GM12864 (cell line): ENCODE data around the gene COL1A2.

Experiments
- DNase-seq: peaks from one replicate; pipeline ENCODE4 v3.0.0-alpha.2; 2011; ENCODE audit warnings: low read depth
- H3K4me3 ChIP-seq: 2 replicates; pipeline ENCODE4 v1.5.1; 2011; ENCODE audit warnings: mild to moderate bottlenecking, low read depth, low read length, control low read depth
- TF ChIP-seq, protein P1 (sequence below): IDR thresholded peaks from 2 replicates; pipeline ENCODE4 v1.5.1; 2011; ENCODE audit warnings: low read depth, mild to moderate bottlenecking, moderate library complexity, low read length, control low read depth, inconsistent platforms; ENCODE audit errors: missing control alignments

The COL1A2 gene

DNA sequence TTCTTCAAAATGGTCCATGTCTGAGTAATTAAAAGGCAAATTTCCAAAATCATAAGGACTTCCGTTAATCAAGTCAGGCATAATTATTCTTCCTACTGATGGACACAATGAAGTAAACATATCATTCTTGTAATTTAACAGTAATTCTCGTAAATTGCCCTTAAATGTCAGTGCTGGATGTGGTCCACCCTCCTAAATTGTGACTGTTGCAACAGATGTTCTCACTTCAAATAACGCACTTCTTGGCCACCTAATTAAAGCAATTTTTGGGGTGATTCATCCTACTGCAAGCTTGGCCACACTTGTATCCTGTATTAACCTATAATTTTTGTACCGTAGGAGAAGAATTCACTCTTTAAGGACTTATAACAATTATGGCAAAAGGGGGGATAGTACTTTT lies 1.9 kb downstream of the COL1A2 start:
- TF ChIP-seq, protein P1, sequence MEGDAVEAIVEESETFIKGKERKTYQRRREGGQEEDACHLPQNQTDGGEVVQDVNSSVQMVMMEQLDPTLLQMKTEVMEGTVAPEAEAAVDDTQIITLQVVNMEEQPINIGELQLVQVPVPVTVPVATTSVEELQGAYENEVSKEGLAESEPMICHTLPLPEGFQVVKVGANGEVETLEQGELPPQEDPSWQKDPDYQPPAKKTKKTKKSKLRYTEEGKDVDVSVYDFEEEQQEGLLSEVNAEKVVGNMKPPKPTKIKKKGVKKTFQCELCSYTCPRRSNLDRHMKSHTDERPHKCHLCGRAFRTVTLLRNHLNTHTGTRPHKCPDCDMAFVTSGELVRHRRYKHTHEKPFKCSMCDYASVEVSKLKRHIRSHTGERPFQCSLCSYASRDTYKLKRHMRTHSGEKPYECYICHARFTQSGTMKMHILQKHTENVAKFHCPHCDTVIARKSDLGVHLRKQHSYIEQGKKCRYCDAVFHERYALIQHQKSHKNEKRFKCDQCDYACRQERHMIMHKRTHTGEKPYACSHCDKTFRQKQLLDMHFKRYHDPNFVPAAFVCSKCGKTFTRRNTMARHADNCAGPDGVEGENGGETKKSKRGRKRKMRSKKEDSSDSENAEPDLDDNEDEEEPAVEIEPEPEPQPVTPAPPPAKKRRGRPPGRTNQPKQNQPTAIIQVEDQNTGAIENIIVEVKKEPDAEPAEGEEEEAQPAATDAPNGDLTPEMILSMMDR, result no peak
- DNase-seq, result no peak
- no peak overlapping the region for H3K4me3 ChIP-seq

DNA sequence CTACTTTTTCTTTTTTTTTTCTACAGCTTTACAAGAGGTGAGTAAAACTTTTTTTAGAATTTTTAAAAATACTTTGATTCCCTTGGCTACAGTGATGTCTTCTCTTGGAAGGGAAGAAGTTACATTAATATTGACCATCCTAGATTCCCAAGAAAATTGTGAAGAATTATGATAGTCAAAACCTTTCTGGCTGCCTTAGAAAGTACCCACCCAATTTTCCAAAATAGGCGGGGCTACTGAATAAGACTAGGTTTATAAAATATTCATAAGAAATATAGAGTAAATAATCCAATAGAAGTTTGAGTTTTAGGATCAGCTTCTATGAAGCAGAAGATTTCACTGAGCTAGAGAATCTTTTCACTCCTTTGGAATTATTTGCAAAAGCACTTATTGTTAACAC lies 3.0 kb downstream of the COL1A2 start:
- no peak for DNase-seq
- TF ChIP-seq, protein P1, result no peak
- no peak overlapping the region for H3K4me3 ChIP-seq

DNA sequence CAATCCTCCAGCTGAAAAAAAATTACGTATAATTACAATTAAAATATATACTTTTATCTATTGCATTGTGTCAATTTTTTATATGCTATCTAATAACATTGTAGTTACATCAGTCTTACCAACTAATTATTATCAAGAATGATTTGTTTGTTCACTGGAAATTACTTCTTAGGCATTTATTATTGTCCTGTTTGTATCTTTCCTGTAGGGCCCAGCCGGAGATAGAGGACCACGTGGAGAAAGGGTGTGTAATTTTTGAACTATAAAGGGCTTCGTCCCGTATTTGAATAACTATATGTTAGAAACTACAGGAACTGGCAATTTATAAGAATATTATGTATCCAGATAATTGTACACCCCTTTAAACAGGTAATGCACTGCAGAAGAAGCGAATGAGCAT lies 4.1 kb downstream of the COL1A2 start:
- no peak for DNase-seq
- no peak overlapping the region for H3K4me3 ChIP-seq
- TF ChIP-seq, protein P1, result no peak

DNA sequence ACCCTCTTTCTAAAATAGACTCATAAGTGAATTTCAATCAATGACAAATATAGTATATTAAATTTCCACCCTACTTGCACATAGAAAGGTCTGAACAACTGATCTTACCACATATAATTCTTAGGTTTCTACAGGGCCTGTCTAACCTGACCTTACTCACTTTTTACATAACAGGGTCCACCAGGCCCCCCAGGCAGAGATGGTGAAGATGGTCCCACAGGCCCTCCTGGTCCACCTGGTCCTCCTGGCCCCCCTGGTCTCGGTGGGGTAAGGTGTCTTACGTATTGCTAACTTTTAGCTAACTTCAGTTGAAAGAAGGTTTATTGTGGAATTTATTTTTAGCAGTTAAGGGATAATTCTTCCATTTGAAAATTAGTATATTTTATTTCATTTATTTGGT lies 5.3 kb downstream of the COL1A2 start:
- TF ChIP-seq, protein P1, result no peak
- H3K4me3 ChIP-seq, result no peak overlapping the region
- no peak for DNase-seq

DNA sequence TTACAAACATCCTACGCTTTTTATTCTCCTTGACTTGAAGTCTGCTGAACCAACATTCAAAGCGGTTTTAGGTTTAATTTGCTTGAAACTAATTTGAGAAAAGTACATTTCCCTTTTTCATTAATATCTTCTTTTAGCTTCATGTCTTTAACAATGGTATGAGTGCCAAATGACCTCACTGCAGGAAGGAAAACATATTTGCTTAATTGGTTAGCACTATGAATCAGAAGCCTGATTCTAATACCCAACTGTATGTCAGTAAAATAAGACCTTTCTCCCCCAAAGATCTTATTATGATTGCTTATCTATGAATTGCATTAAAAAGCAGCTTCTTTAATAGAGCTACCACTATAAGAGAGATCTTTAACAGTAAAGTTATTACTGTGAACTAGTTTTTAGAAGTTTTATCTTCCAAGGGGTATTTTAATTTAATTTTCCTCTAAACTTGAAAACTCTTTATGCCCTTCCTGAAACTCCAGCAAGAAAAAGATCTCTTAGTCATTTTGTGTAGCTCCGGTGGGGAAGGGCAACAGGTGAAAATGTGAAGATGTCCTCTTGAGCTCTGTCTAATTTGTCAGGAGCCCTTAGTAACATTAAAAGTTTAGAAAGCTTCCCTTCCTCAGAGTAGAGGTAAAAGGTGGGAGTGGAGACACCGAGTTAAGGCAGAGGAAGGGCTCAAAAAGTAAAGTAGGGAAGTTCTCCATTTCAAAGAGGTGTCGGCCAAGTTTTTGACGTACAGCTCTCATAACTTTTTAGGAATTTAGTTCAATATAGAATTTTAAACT lies 6.1 kb downstream of the COL1A2 start:
- TF ChIP-seq, protein P1, result no peak
- H3K4me3 ChIP-seq, result no peak overlapping the region
- no peak for DNase-seq

DNA sequence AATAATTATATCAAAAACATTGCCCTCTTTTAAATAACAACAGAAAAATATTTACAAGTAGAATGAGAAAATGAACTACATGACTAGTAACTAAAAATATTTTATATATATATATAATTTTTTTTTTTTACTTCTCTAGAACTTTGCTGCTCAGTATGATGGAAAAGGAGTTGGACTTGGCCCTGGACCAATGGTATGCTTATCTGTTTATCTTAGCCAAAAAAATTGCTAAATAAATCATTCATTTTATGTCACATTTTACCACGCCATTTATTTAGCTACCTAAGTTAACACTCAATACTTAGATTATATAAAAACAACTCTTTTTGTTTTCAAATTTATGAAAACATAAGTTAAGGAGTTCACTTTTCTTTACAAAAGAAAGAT lies 6.7 kb downstream of the COL1A2 start:
- H3K4me3 ChIP-seq, result no peak overlapping the region
- TF ChIP-seq, protein P1, result no peak
- DNase-seq, result no peak

DNA sequence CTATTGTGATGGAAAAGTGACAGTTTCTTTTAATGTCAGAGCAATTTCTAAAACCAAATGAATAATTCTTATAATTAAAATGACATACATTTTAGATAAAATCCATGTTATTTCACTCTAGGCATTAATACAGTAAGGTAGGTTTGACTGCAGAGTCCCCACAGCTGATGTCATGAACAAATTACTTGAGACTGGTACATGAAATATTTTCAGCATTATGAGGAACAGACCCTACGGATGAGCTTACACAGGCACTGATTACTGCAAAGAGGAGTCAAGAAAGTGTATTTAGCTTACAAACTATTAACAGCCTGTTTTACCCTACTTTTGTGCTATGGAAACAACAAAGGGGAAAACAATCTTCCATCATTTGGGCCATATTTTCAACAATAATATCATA lies 8.9 kb downstream of the COL1A2 start:
- DNase-seq, result no peak
- TF ChIP-seq, protein P1, result no peak
- H3K4me3 ChIP-seq, result no peak overlapping the region
